Activated CD8-positive, alpha-beta memory T cell treated with anti-CD3 and anti-CD28 coated beads, Interleukin-2, amount 10 ng/mL, durations not matched to agents 7 days and 5 days (primary cell): ENCODE data around the gene ZNF581. TPM values are rescaled to one million over a fixed set of nuclear protein-coding genes. Genes with fewer than 3 reads are reported as not detected.

Source experiments
- ATAC-seq: fragments of 150-1000 bp; cut with Tn5 transposase; one replicate; pipeline ENCODE4 v1.10.0; 2021; ENCODE audit warnings: moderate library complexity
- CTCF ChIA-PET: fragments of 350-600 bp; sonication (Branson Sonifier 250); formaldehyde crosslinking; loops from one replicate; lab custom pipeline; 2021; ENCODE audit warnings: antibody characterized with exemption; lab: Charles Lee
- DNase-seq: peaks from one replicate; pipeline ENCODE4 v3.0.0-alpha.2; 2020
- H3K27ac Mint-ChIP-seq: one replicate; pipeline ENCODE4 v1.8.0; 2021; ENCODE audit warnings: mild to moderate bottlenecking, mixed read lengths
- H3K27me3 Mint-ChIP-seq: one replicate; pipeline ENCODE4 v1.8.0; 2021; ENCODE audit warnings: mixed read lengths
- H3K36me3 Mint-ChIP-seq: one replicate; pipeline ENCODE4 v1.8.0; 2021; ENCODE audit warnings: mild to moderate bottlenecking, mixed read lengths
- H3K4me1 Mint-ChIP-seq: one replicate; pipeline ENCODE4 v1.8.0; 2021; ENCODE audit warnings: mixed read lengths
- H3K4me3 Mint-ChIP-seq: one replicate; pipeline ENCODE4 v1.8.0; 2021; ENCODE audit warnings: mild to moderate bottlenecking, moderate library complexity, mixed read lengths
- H3K9me3 Mint-ChIP-seq: one replicate; pipeline ENCODE4 v1.8.0; 2022; ENCODE audit warnings: low read depth, mixed read lengths
- total RNA-seq, 2 experiments: library from RNA; stranded (reverse); gene quantifications; one replicate each; pipeline ENCODE4 v1.2.3, GENCODE V29; 2021

Gene ZNF581
- total RNA-seq, 2 experiments from 2014 or later: 23.7 to 25.4 TPM

DNA sequence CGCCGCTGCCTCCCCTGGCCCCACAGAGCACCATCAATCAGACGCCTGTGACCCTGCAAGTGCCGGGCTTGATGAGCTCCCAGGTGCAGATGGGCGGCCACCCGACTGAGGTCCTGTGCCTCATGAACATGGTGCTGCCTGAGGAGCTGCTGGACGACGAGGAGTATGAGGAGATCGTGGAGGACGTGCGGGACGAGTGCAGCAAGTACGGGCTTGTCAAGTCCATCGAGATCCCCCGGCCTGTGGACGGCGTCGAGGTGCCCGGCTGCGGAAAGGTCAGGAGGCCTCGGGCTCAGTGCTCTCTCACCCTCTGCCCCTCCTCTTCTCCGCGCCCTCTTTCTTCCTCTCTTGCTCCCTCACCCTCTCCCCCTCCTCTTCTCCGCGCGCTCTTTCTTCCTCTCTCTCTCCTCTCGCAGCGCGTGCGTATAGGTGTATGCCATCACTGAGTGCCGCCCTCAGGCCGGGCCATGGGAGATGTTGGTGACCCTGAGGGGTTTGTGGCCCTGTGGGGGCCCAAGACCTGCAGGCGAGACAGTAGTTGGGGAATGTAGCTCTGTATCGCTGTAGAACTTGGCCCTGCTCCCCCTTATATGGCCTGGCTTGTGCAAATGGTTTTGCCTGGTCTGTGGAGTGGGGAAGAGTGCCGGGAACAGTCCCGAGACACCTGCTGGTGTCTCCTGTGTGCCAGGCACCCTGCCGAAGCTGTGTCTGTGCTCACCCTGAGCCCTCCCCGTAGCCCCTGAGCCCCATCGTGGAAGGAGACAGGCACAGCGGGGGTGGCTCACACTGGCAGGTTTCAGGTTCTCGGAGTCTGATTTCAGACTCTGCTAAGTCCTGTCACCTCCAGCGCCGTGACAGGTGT, 26.2 kb downstream of the ZNF581 start:
- no peak overlapping the region for H3K4me3 Mint-ChIP-seq
- H3K4me1 Mint-ChIP-seq: peaks cover 25% of the 10 kb centered on the region
- no peaks in the 10 kb centered on the region for H3K27me3 Mint-ChIP-seq
- peaks cover 41% of the 10 kb centered on the region for H3K36me3 Mint-ChIP-seq
- no peak overlapping the region for H3K27ac Mint-ChIP-seq
- H3K9me3 Mint-ChIP-seq: no peaks in the 10 kb centered on the region
- DNase-seq (no peak), ATAC-seq (no peak)
- CTCF ChIA-PET: interaction anchor here (1.0 kb wide), 1 partner anchor 202 kb away, joined by 3 read pairs; no protein-coding TSS in a partner anchor

- H3K36me3 Mint-ChIP-seq: peaks cover 40% of the 10 kb centered on the region
- no peak overlapping the region for H3K27ac Mint-ChIP-seq
- CTCF ChIA-PET: interaction anchor here (0.8 to 2.0 kb wide), 6 partner anchors 13 to 38 kb away, joined by 3 to 13 read pairs (median 6); partner anchors contain the start of gene U2AF2
- H3K4me1 Mint-ChIP-seq: peaks cover 26% of the 10 kb centered on the region
- H3K27me3 Mint-ChIP-seq: no peaks in the 10 kb centered on the region
- ATAC-seq (no peak), DNase-seq (no peak)
- H3K4me3 Mint-ChIP-seq: no peak overlapping the region
- no peaks in the 10 kb centered on the region for H3K9me3 Mint-ChIP-seq
These were observed 27.0 kb downstream of the ZNF581 start for GRCh38 chr19:55670280-55671053.

DNA sequence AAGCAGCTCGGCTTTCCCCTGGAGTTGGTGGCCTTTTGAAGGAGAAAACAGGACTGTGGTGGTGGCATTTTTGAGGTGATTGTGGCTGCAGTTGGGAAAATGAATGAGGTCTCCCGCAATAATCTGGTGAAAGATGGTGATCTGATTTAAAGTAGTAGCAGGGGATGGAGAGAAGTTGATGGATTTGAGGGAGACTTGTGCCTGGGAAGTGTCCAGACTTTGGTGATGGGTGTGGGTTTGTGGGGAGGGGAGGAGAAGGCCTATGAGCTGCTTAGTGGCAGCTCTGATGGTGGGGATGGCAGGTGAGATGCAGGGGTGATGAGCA, 27.6 kb downstream of the ZNF581 start:
- CTCF ChIA-PET: interaction anchor here (0.8 to 2.0 kb wide), 7 partner anchors 12 to 39 kb away, joined by 3 to 13 read pairs (median 4); partner anchors contain the start of gene U2AF2
- no peak overlapping the region for H3K27ac Mint-ChIP-seq
- no peaks in the 10 kb centered on the region for H3K9me3 Mint-ChIP-seq
- peaks cover 31% of the 10 kb centered on the region for H3K4me1 Mint-ChIP-seq
- no peaks in the 10 kb centered on the region for H3K27me3 Mint-ChIP-seq
- ATAC-seq (no peak), DNase-seq (no peak)
- H3K4me3 Mint-ChIP-seq: no peak overlapping the region
- H3K36me3 Mint-ChIP-seq: peaks cover 36% of the 10 kb centered on the region

- Mint-ChIP-seq H3K9me3 (no peaks in the 10 kb centered on the region), H3K36me3 (peaks cover 37% of the 10 kb centered on the region), H3K27ac (peak overlapping the region; percentile 57), H3K27me3 (no peaks in the 10 kb centered on the region), H3K4me1 (peaks cover 44% of the 10 kb centered on the region), H3K4me3 (no peak overlapping the region)
- ATAC-seq (no peak), DNase-seq (no peak)
- CTCF ChIA-PET: interaction anchor here (1.1 to 2.0 kb wide), 4 partner anchors 18 to 532 kb away, joined by 3 to 13 read pairs (median 8); partner anchors contain the start of gene U2AF2
These were observed 29.0 kb downstream of the ZNF581 start for GRCh38 chr19:55672418-55672817.

- DNase-seq: no peak
These were observed 30.0 kb downstream of the ZNF581 start for GRCh38 chr19:55673465-55673864.

DNA sequence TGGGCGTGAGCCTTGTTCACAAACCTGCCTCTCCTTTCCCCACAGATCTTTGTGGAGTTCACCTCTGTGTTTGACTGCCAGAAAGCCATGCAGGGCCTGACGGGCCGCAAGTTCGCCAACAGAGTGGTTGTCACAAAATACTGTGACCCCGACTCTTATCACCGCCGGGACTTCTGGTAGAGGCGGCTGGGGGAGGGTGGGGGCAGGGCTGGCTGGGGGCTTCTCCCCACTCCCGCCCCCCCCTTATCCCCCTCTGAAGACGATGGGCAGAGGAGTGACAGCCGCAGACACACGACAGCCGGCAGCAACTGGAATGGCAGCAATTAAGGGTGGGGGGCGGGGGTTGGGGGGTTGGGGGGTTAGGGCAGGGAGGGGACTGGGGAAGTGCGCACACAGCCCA, 30.4 kb downstream of the ZNF581 start:
- ATAC-seq (no peak), DNase-seq (no peak)
- H3K4me1 Mint-ChIP-seq: peaks cover 58% of the 10 kb centered on the region
- no peaks in the 10 kb centered on the region for H3K9me3 Mint-ChIP-seq
- H3K27ac Mint-ChIP-seq: peak overlapping the region; percentile 48
- H3K4me3 Mint-ChIP-seq: no peak overlapping the region
- peaks cover 36% of the 10 kb centered on the region for H3K36me3 Mint-ChIP-seq
- H3K27me3 Mint-ChIP-seq: no peaks in the 10 kb centered on the region
- CTCF ChIA-PET: interaction anchor here (1.0 to 2.0 kb wide), 4 partner anchors 17 to 42 kb away, joined by 3 to 6 read pairs (median 4); partner anchors contain the start of gene U2AF2

More at GRCh38 chr19:55673465-55673864, 30.0 kb downstream of the ZNF581 start:
- no peak for ATAC-seq
- Mint-ChIP-seq H3K27me3 (no peaks in the 10 kb centered on the region), H3K36me3 (peaks cover 33% of the 10 kb centered on the region), H3K9me3 (no peaks in the 10 kb centered on the region), H3K27ac (peak overlapping the region; percentile 48), H3K4me3 (no peak overlapping the region), H3K4me1 (peaks cover 53% of the 10 kb centered on the region)
- CTCF ChIA-PET: interaction anchor here (1.0 to 2.0 kb wide), 5 partner anchors 17 to 533 kb away, joined by 3 to 6 read pairs (median 4); partner anchors contain the start of gene U2AF2

DNA sequence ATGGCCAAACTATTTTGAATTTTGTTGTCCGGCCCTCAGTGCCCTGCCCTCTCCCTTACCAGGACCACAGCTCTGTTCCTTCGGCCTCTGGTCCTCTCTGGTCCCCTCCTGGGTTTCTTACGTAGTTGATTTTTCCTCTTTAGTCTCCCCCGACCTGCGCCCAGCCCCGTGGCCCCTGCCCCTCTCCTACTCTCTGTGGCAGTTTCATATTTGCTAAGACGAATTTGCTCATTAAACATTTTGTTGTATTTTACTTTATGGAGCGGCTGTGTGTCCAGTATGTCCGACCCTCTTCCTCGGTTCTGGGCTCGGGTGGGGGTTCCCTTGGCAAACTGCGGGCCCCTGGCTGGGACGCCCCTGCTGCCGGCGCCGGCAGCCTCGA, 31.0 kb downstream of the ZNF581 start:
- Mint-ChIP-seq H3K27me3 (no peaks in the 10 kb centered on the region), H3K36me3 (peaks cover 37% of the 10 kb centered on the region), H3K27ac (peak overlapping the region; percentile 76), H3K4me3 (peak overlapping the region; percentile 42), H3K4me1 (peaks cover 63% of the 10 kb centered on the region), H3K9me3 (no peaks in the 10 kb centered on the region)
- CTCF ChIA-PET: interaction anchor here (0.7 to 2.0 kb wide), 2 partner anchors 21 to 43 kb away, joined by 4 to 6 read pairs; no protein-coding TSS in a partner anchor
- no peak for DNase-seq
- no peak for ATAC-seq

GRCh38 chr19:55674841-55675660, 31.6 kb downstream of the ZNF581 start, which contains the start of gene EPN1:
TSS of gene EPN1 (plus strand) at chr19:55675226. CDS start at chr19:55678628, 3,402 bp downstream.
- Mint-ChIP-seq H3K9me3 (no peaks in the 10 kb centered on the region), H3K4me3 (peak within 1 kb of the TSS; percentile 95), H3K4me1 (peaks cover 67% of the 10 kb centered on the region), H3K27ac (peak within 1 kb of the TSS; percentile 90), H3K27me3 (no peaks in the 10 kb centered on the region), H3K36me3 (peaks cover 34% of the 10 kb centered on the region)
- CTCF ChIA-PET: interaction anchor here (0.7 to 2.0 kb wide), 2 partner anchors 22 to 43 kb away, joined by 4 to 6 read pairs; no protein-coding TSS in a partner anchor
- ATAC-seq: peak; percentile 94
- peak; percentile 99 for DNase-seq

DNA sequence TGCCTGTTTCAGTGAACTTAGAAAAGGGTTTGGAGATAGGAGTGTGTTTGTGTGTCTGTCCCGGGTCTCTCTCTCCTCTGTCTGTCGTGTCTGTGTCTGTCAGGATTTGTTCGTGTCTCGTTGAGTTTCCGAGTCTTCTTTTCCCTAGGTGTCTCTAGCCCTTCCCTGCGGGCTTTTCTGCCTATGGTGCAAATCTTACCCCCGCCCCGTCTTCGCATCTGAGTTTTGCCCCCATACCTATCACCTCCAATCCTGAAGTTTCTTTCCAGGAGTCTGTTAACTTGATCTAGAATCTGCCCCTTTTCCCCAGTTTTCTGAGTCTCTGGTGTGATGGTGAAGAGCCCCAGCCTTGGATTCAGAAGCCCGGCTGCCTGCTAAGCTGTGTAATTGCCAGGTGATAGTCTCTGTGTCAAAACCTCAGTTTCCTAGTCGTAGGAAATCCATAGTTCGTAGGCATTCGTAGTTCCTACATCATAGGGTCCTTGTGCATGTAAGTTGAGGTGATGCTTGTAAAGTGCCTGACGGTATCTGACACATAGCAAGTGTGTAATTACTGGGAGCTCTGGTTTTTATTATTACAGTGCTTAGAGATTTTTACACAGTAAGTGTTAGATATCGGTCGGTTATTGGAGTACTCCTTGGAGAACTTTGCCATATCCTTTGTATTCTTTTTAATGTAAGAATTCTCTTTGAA, 32.4 kb downstream of the ZNF581 start:
- H3K4me3 Mint-ChIP-seq: peak overlapping the region; percentile 95
- H3K36me3 Mint-ChIP-seq: peaks cover 31% of the 10 kb centered on the region
- H3K4me1 Mint-ChIP-seq: peaks cover 60% of the 10 kb centered on the region
- CTCF ChIA-PET: interaction anchor here (0.9 to 1.3 kb wide), 3 partner anchors 19 to 27 kb away, joined by 5 to 6 read pairs (median 5); partner anchors contain the start of gene U2AF2
- no peaks in the 10 kb centered on the region for H3K27me3 Mint-ChIP-seq
- peak overlapping the region; percentile 90 for H3K27ac Mint-ChIP-seq
- no peak for DNase-seq
- ATAC-seq: no peak
- no peaks in the 10 kb centered on the region for H3K9me3 Mint-ChIP-seq

- Mint-ChIP-seq H3K9me3 (no peaks in the 10 kb centered on the region), H3K27me3 (no peaks in the 10 kb centered on the region), H3K4me1 (peaks cover 56% of the 10 kb centered on the region), H3K27ac (peak overlapping the region; percentile 44), H3K36me3 (peaks cover 28% of the 10 kb centered on the region), H3K4me3 (peak overlapping the region; percentile 95)
- CTCF ChIA-PET: interaction anchor here (0.9 to 1.3 kb wide), 3 partner anchors 20 to 27 kb away, joined by 5 to 6 read pairs (median 5); partner anchors contain the start of gene U2AF2
- no peak for ATAC-seq
- no peak for DNase-seq
These were observed 32.9 kb downstream of the ZNF581 start for GRCh38 chr19:55676383-55676782.

DNA sequence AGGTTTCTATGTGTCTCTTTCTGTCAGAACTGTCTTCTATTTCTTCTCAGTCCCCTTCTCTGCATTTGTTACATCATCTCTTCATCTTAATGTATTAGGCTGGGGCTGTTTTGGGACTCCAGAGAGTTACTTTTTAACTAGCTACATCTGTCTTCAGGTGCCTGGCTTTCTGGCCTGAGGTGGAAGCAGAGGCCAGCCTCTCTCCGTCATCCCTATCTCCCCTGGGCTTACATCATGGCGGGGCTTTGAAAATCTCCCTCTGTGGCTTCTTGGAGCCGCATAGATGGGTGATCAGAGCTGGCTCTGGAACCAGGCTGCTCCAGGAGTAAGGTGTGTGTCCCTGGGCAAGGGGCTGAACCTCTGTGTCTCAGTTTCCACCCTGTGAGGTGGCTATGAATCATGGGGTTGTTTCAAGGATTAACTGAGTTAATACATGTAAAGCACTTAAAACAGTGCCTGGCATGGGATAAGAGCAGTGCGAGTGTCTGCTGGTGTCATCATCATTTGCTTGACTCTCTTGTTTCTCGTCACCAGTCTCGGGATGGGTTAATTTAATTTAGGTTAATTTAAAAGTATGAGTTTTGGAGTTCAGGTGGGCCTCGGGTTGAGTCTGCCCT, 33.5 kb downstream of the ZNF581 start:
- peak overlapping the region; percentile 44 for H3K27ac Mint-ChIP-seq
- CTCF ChIA-PET: interaction anchor here (1.2 to 1.3 kb wide), 2 partner anchors 22 to 26 kb away, joined by 5 to 6 read pairs; partner anchors contain the start of gene U2AF2

More for the DNA sequence above, 33.5 kb downstream of the ZNF581 start:
- DNase-seq (no peak), ATAC-seq (no peak)
- Mint-ChIP-seq H3K4me3 (peak overlapping the region; percentile 95), H3K4me1 (peaks cover 56% of the 10 kb centered on the region), H3K36me3 (peaks cover 27% of the 10 kb centered on the region), H3K27me3 (no peaks in the 10 kb centered on the region), H3K9me3 (no peaks in the 10 kb centered on the region)
